HG03139 (cell line): Measurements from ENCODE around the gene GGCX.

ENCODE experiments used
- ATAC-seq: cut with Tn5 transposase; IDR thresholded peaks from one replicate; pipeline ENCODE4 v1.9.1; 2021; ENCODE audit not compliant: unreplicated experiment

The GGCX gene

GRCh38 chr2:85542777-85543176, 18.5 kb downstream of the GGCX start:
- no peak for ATAC-seq

- no peak for ATAC-seq
Measured at GRCh38 chr2:85541753-85542457, 19.4 kb downstream of the GGCX start.

GRCh38 chr2:85541262-85541661, 20.0 kb downstream of the GGCX start:
- ATAC-seq = no peak

GRCh38 chr2:85540133-85540648, 21.1 kb downstream of the GGCX start:
- no peak for ATAC-seq

GRCh38 chr2:85539361-85540132, 21.7 kb downstream of the GGCX start:
- ATAC-seq = peak; percentile 29

- ATAC-seq = peak; percentile 63
Measured at GRCh38 chr2:85538507-85539360, 22.6 kb downstream of the GGCX start, which contains the start of gene MAT2A. Gene MAT2A, plus strand, starts transcription at chr2:85539168. Its CDS starts 120 bp downstream, at chr2:85539288.

GRCh38 chr2:85537600-85538506, 23.4 kb downstream of the GGCX start:
- no peak for ATAC-seq

- no peak for ATAC-seq
Measured at GRCh38 chr2:85536479-85536878, 24.8 kb downstream of the GGCX start.

- no peak for ATAC-seq
Measured at GRCh38 chr2:85534881-85535280, 26.4 kb downstream of the GGCX start.

- no peak for ATAC-seq
Measured at GRCh38 chr2:85534099-85534498, 27.2 kb downstream of the GGCX start.

- no peak for ATAC-seq
Measured at GRCh38 chr2:85531589-85531988, 29.7 kb downstream of the GGCX start.

- ATAC-seq = no peak
Measured at GRCh38 chr2:85529809-85530208, 31.5 kb downstream of the GGCX start.

- ATAC-seq = no peak
Measured at GRCh38 chr2:85528355-85528754, 32.9 kb downstream of the GGCX start.

GRCh38 chr2:85527787-85528186, 33.5 kb downstream of the GGCX start:
- no peak for ATAC-seq

- ATAC-seq = no peak
Measured at GRCh38 chr2:85525567-85525966, 35.7 kb downstream of the GGCX start.

GRCh38 chr2:85525029-85525428, 36.3 kb downstream of the GGCX start:
- ATAC-seq = no peak

GRCh38 chr2:85524336-85524908, 36.9 kb downstream of the GGCX start:
- ATAC-seq = no peak

GRCh38 chr2:85523903-85524335, 37.4 kb downstream of the GGCX start:
- no peak for ATAC-seq

- ATAC-seq = no peak
Measured at GRCh38 chr2:85523062-85523902, 38.0 kb downstream of the GGCX start.
